ENCODE results near the gene PAM.

DNA sequence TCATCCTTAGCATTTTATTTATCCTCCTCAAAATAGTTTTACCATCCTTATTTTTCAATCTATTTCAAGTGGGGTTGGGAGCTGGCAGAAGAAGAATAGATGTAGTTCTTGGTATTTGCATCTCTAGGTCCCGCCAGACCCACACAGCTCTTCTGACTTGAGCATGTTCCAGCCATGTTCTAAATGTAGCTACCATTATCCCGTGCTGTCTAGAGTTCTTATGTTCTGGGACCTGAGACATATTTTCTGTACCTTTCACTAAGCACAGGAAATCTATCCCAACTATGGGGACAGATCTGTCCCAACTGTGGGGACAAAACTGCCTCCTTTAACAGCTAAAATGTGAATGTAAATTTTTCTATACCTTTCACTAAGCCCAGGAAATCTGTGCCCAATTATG, 32.0 kb downstream of the PAM start:
- TF ChIP-seq POLR2AphosphoS5 (IDR thresholded peaks at IDR 0.05) (no peak), POLR2A (IDR thresholded peaks at IDR 0.05) (no peak)
- TF ChIP-seq, protein P1, sequence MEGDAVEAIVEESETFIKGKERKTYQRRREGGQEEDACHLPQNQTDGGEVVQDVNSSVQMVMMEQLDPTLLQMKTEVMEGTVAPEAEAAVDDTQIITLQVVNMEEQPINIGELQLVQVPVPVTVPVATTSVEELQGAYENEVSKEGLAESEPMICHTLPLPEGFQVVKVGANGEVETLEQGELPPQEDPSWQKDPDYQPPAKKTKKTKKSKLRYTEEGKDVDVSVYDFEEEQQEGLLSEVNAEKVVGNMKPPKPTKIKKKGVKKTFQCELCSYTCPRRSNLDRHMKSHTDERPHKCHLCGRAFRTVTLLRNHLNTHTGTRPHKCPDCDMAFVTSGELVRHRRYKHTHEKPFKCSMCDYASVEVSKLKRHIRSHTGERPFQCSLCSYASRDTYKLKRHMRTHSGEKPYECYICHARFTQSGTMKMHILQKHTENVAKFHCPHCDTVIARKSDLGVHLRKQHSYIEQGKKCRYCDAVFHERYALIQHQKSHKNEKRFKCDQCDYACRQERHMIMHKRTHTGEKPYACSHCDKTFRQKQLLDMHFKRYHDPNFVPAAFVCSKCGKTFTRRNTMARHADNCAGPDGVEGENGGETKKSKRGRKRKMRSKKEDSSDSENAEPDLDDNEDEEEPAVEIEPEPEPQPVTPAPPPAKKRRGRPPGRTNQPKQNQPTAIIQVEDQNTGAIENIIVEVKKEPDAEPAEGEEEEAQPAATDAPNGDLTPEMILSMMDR (IDR thresholded peaks at IDR 0.05) = no peak
